GM19238 (cell line): ENCODE data around the gene IGF2BP2.
"Not testable (repeated sequence)": the region's sequence is repeated elsewhere in the genome, so short reads cannot be mapped to it uniquely, and the experiment has no call there.

ENCODE experiments used
- DNase-seq: peaks from one replicate; pipeline ENCODE4 v3.0.0; 2011; ENCODE audit warnings: low spot score; ENCODE audit not compliant: insufficient read length

The IGF2BP2 gene

GRCh38 chr3:185716436-185717108, 108.3 kb downstream of the IGF2BP2 start:
- no peak for DNase-seq

DNA sequence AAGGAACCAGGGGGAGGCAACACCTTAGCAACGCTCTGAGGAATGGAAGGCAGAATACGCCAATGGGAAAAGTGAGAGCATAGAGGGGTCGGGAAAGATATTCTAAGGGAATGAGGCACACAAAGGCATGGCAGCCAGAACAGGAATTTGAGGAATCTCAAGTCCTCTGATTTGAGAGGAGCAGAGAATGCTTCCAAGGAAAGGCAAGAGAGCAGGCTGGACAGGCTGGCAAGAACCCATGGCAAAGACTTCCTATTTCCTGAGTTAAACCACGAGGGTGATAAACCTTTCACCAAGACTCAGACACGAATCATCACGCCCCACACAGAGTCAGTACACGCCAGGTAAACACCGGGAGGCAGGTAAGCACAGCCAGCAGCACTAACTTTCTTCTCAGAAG, 109.8 kb downstream of the IGF2BP2 start:
- no peak for DNase-seq

DNA sequence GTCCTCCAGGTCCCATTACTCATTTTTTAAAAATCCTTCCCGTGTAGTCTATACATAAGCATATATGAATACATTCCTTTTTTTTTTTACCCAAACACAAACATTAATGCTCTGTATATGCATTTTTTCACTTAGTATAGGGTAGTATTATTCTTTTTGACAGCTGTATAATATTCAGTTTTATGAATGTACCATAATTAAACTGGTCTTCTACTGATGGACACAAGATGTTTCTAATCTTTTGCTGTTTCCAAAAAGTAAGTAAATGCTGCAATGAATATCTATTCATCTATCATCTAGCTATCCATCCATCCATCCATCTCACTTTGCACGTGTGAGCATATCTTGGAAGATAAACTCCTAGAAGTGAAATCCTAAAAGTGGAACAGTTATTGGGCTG, 110.8 kb downstream of the IGF2BP2 start:
- DNase-seq, result no peak

GRCh38 chr3:185713015-185713414, 111.8 kb downstream of the IGF2BP2 start:
- DNase-seq, result no peak

DNA sequence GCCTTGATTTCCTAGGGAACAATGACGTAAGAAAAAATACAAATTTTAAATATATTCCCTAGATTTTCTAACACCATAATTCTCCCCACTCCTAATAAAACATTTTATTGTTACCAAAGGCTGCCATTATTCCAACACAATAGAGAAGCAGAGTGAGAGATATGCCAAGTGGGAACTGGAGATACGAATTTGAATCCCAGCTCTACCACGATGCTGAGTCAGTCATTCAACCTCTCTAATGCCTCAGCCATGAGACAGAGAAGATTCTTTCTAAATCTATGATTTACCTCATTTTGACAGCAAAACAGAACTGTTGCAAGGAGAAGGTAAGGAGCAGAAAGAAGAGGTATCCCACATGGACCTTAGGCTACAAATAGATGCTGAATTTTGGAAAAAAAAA, 112.5 kb downstream of the IGF2BP2 start:
- no peak for DNase-seq

GRCh38 chr3:185711255-185711870, 113.5 kb downstream of the IGF2BP2 start:
- no peak for DNase-seq

GRCh38 chr3:185709251-185709955, 115.4 kb downstream of the IGF2BP2 start:
- DNase-seq, result no peak

DNA sequence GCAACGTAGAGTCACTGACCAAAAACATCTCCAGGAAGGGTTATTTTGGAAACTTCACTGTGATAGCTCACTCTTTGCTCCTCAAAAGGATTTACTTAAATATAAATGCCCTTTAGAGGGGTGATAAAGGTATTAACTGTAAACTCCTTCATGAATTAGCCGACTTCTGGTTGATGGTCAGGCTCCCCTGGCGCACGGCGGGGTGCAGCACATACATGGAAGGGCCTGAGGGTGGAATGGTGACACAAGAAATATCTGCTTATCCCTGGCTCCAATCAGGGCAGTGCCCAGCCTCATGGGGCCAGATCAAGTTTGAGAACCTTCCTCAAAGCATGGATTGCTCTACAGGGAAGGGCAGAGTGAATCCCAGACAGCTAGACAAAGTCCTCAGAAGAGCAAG, 116.5 kb downstream of the IGF2BP2 start:
- no peak for DNase-seq

DNA sequence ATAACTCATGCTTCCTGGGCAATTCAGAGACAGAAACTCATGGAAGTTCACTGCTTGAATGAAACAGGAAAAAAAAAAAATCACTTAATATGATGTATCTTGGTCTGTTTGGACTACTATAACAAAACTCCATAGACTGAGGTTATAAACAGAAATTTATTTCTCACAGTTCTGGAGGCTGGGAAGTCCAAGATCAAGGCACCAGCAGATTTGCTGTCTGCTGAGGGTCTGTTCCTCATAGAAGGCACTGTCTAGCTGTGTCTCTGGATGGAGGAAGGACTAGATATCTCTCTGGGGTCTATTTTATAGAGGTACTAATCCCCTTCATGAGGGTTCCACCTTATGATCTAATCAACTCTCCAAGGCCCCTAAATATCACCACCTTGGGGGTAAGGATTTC, 119.3 kb downstream of the IGF2BP2 start:
- DNase-seq, result no peak

- DNase-seq, result no peak
Observed at GRCh38 chr3:185702262-185703225, 122.3 kb downstream of the IGF2BP2 start.

DNA sequence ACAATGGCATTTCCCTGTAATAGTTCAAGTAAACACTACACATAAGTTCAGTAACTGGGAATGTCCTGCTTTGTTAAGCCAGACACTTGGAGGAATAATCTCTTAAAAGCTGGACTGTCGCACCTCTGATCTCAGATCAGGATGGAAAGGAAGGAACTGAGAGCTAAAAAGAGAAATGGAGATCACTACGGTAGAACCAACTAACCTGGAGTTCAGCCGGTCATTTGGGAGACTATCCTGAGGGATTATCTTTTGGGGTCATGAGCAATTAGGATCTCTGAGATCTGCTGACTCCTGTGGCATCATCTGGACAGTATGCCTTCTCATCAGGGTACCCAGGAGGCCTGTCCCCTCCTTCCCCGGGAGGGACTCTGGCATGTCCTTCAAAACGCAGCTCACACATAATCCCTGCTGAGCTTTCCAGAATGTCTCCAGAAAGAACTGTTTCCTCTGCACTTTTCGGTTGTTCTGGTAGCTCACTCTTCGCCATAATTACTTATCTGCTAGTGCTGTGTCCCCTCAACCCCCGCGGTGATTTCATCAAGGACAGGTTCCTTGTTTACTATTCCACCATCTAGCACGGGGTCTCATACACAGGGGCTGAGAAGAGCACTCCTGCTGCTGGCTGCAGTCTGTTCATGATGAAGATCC, 123.1 kb downstream of the IGF2BP2 start:
- DNase-seq, result no peak

- DNase-seq, result no peak
Observed at GRCh38 chr3:185699927-185700326, 124.9 kb downstream of the IGF2BP2 start.

DNA sequence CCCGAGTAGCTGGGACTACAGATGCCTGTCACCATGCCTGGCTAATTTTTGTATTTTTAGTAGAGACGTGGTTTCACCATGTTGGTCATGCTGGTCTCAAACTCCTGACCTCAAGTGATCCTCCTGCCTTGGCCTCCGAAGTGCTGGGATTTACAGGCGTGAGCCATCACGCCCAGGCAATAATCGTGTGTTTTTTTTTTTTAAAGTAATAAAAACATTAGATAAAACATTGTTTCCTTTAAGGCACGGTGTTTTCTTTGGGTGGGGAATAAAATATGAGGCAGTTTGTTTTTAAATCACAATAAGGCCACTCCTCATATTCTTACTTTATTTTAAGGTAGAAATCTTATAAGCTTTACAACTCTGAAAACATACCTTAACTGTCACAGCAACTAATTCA, 127.6 kb downstream of the IGF2BP2 start:
- not testable (repeated sequence) for DNase-seq

- DNase-seq, result no peak
Observed at GRCh38 chr3:185696039-185696438, 128.8 kb downstream of the IGF2BP2 start.

DNA sequence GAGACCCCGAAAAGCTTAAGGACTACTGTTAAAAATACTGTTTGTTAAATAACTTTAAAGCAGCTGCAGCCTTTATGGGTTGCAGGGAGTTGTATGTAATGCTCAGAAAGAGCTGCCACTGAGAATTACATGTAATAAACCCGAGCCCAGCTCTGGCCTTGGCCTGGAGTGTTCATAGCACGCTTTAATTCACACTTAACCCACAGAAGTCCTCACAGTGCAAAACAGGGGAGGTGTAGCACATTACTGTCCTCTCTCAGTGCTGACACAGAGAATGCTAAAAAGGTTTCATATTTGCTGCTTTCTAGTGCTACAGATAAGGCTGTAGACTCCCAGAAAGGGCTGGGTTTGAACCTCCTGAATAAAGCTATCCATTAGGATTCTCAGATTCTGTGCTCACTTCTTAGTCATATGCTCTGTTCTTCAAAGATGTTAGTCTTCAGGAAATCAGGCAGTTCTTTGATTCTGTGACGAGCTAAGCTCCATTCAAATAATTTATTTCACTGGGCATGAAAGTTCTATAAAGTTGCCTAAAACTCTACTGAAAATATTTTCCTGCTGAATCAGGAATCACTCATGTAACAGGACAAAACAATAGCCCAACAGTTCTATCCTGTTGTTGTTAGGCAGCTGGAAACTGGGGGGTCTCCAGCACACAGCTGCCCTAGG, 130.7 kb downstream of the IGF2BP2 start:
- no peak for DNase-seq

GRCh38 chr3:185691622-185692021, 133.2 kb downstream of the IGF2BP2 start:
- DNase-seq, result no peak

DNA sequence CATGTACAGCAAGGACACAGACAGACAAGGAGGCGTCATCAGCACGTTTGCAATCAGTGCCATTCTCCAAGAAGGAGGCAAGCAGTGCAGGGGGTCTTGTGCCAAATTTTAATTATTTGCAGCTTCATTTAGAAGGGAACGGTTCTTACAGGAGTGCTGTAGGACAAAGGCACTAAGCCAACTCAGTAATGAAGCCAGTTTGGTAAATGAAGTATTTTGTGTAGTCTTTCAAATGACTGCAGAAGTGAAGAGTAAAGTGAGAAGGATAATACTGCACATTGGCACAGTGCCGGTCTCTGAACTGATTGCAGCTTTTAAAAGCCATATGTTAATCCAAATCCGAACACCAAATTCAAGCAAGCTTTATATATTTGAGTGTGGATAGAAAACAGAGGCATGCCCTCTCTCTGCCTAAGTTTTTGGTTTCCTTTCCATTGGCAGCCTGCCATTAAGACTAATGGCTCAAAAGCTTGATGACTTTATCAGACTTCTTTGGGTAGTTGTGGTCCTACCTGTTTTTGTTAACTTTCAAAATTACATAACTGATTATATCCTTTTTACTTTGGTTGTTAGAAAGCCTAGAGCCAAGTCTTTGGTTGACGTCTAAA, 137.5 kb downstream of the IGF2BP2 start:
- no peak for DNase-seq

DNA sequence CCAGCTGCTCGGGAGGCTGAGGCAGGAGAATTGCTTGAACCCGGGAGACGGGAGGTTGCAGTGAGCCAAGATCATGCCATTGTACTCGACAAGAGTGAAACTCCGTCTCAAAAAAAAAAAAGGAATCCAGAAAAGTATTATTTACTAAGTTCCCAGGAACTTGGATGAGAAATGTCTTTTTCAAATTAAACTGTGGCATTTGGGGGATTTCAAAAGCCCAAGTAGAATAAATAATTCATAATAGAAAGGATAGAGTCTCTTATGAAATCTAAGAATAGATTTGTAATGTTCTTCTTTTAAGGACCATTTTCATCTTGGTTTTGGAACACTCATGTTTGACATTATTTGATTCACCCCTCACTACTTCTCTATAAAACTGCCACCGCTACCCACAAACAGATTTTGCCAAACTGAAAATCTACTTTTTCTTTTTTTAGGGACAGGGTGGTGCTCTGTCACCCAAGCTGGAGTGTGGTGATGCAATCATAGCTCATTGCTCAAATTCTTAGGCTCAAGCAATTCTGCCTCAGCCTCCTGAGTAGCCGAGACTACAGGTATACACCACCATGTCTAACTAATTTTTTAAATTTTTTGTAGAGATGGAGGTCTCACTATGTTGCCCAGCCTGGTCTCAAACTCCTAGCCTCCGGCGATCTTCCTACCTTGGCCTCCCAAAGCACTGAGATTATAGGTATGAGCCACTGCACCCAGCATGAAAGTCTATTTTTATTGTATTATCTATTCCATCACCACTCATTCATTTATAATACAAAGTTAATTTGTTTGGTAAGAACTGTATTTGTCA, 139.4 kb downstream of the IGF2BP2 start:
- no peak for DNase-seq

DNA sequence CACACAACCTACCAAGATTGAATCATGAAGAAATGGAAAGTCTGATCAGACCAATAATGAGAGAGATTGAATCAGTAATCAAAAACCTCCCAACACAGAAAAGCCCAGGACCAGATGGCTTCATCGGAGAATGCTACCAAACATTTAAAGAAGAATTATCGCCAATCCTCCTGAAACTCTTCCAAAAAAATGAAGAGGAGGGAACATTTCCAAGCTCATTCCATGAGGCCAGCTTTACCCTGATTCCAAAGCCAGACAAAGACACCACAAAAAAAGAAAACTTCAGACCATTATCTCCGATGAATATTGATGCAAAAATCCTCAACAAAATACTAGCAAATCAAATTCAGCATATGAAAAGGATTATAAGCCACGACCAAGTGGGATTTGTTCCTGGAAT, 144.6 kb downstream of the IGF2BP2 start:
- no peak for DNase-seq
